Neuronal stem cell (in vitro differentiated cells): Measurements from ENCODE around the gene BNIP5.

ENCODE experiments used
- DNase-seq: peaks from one replicate; pipeline ENCODE4 v3.0.0-alpha.2; 2013; ENCODE audit warnings: low spot score
- H2AFZ ChIP-seq: one replicate; pipeline ENCODE4 v1.6.1; 2013; ENCODE audit warnings: mild to moderate bottlenecking, low read length, inconsistent platforms
- H2AK5ac ChIP-seq: 2 replicates; pipeline ENCODE4 v1.6.1; 2013; ENCODE audit warnings: low read depth, mild to moderate bottlenecking, inconsistent platforms, low read length, moderate library complexity, mixed read lengths
- H2BK120ac ChIP-seq: 2 replicates; pipeline ENCODE4 v1.6.1; 2013; ENCODE audit warnings: low read depth, mild to moderate bottlenecking, inconsistent platforms, low read length, moderate library complexity, mixed read lengths
- H2BK12ac ChIP-seq: one replicate; pipeline ENCODE4 v1.6.1; 2013; ENCODE audit warnings: low read length, inconsistent platforms
- H2BK15ac ChIP-seq: 2 replicates; pipeline ENCODE4 v1.6.1; 2013; ENCODE audit warnings: mild to moderate bottlenecking, low read length, inconsistent platforms, mixed read lengths
- H2BK5ac ChIP-seq: one replicate; pipeline ENCODE4 v1.6.1; 2013; ENCODE audit warnings: inconsistent platforms, mild to moderate bottlenecking, low read length, moderate library complexity
- H3K14ac ChIP-seq: one replicate; pipeline ENCODE4 v1.6.1; 2013; ENCODE audit warnings: low read length, inconsistent platforms
- H3K18ac ChIP-seq: 2 replicates; pipeline ENCODE4 v1.6.1; 2013; ENCODE audit warnings: low read length, inconsistent platforms
- H3K23ac ChIP-seq: 2 replicates; pipeline ENCODE4 v1.6.1; 2013; ENCODE audit warnings: low read depth, mild to moderate bottlenecking, mixed read lengths, low read length, inconsistent platforms; ENCODE audit not compliant: poor library complexity
- H3K27ac ChIP-seq: replicated peaks from 3 replicates; pipeline ENCODE4 v1.5.1; 2013; ENCODE audit warnings: low read length, inconsistent platforms
- H3K27me3 ChIP-seq, 3 experiments: 2 replicates each; pipeline ENCODE4 v1.6.1; 2013; ENCODE audit warnings: low read length in 3 of 3, mild to moderate bottlenecking in 2 of 3, inconsistent platforms in 1 of 3, low read depth in 1 of 3, mixed read lengths in 1 of 3, moderate library complexity in 1 of 3; ENCODE audit not compliant: control insufficient read depth in 3 of 3, insufficient read depth in 3 of 3
- H3K36me3 ChIP-seq, 2 donors: replicated peaks in 1 of 2; 2 replicates each; pipeline ENCODE4 v1.6.1; 2013; ENCODE audit warnings: low read length in 2 of 2; ENCODE audit not compliant: control insufficient read depth in 2 of 2, insufficient read depth in 2 of 2
- H3K4ac ChIP-seq: 2 replicates; pipeline ENCODE4 v1.6.1; 2013; ENCODE audit warnings: inconsistent platforms, mild to moderate bottlenecking, low read length, moderate library complexity
- H3K4me1 ChIP-seq, 2 donors: 1 replicate in 1 of 2; 2 replicates in 1 of 2; pipeline ENCODE4 v1.6.1; 2013; ENCODE audit warnings: low read length in 2 of 2, low read depth in 1 of 2; ENCODE audit not compliant: control insufficient read depth in 2 of 2, insufficient read depth in 1 of 2
- H3K4me2 ChIP-seq: one replicate; pipeline ENCODE4 v1.6.1; 2013; ENCODE audit warnings: mild to moderate bottlenecking, low read length, inconsistent platforms; ENCODE audit not compliant: insufficient read depth, poor library complexity, severe bottlenecking
- H3K4me3 ChIP-seq, 2 donors: 2 replicates each; pipeline ENCODE4 v1.5.1; 2013; ENCODE audit warnings: low read length in 2 of 2, mild to moderate bottlenecking in 2 of 2, inconsistent platforms in 1 of 2, moderate library complexity in 1 of 2
- H3K79me1 ChIP-seq: one replicate; pipeline ENCODE4 v1.6.1; 2013; ENCODE audit warnings: low read depth, mild to moderate bottlenecking, inconsistent platforms, low read length, moderate library complexity
- H3K9ac ChIP-seq: one replicate; pipeline ENCODE4 v1.6.1; 2013; ENCODE audit warnings: mild to moderate bottlenecking, low read depth, low read length, inconsistent platforms; ENCODE audit not compliant: poor library complexity
- H3K9me3 ChIP-seq, 2 donors: replicated peaks in 1 of 2; 2 replicates each; pipeline versions ENCODE3 to v1.6.1; 2013; ENCODE audit warnings: low read length in 2 of 2, mild to moderate bottlenecking in 2 of 2, inconsistent platforms in 1 of 2, low read depth in 1 of 2, mixed read lengths in 1 of 2, moderate library complexity in 1 of 2; ENCODE audit not compliant: control insufficient read depth in 2 of 2, insufficient read depth in 1 of 2
- H4K8ac ChIP-seq: one replicate; pipeline ENCODE4 v1.6.1; 2013; ENCODE audit warnings: low read depth, mild to moderate bottlenecking, inconsistent platforms, low read length, moderate library complexity
- H4K91ac ChIP-seq: one replicate; pipeline ENCODE4 v1.6.1; 2013; ENCODE audit warnings: low read length, low read depth, mild to moderate bottlenecking, inconsistent platforms; ENCODE audit not compliant: poor library complexity
- WGBS, 2 donors: extraction: QIAGEN DNeasy Blood & Tissue Kit; methylation state at CpG; one replicate each; pipeline ENCODE4 v1.1.7; 2013; ENCODE audit warnings: missing lambda C conversion rate in 2 of 2, mixed read lengths in 1 of 2; ENCODE audit not compliant: insufficient read length in 2 of 2, insufficient replicate concordance in 1 of 2; ENCODE audit errors: extremely low coverage in 2 of 2; 5-methylcytosine and 5-hydroxymethylcytosine counted together

Gene BNIP5

GRCh38 chr6:36322591-36322990 lies 14.1 kb downstream of the BNIP5 start:
- Histone ChIP-seq H4K91ac (no peak overlapping the region), H2BK5ac (no peak overlapping the region), H3K4me3 (no peak overlapping the region), H3K4me2 (no peak overlapping the region), H3K9ac (no peak overlapping the region), H2BK12ac (no peak overlapping the region), H3K18ac (no peak overlapping the region), H3K27ac (no peak overlapping the region), H2BK120ac (no peak overlapping the region), H3K27me3 (peaks cover 0 to 3% (median 0%) of the 10 kb centered on the region in 3 experiments), H4K8ac (no peak overlapping the region), H3K9me3 (no peaks in the 10 kb centered on the region), H3K23ac (no peak overlapping the region), H3K4ac (no peak overlapping the region), H3K36me3 (no peaks in the 10 kb centered on the region), H2AFZ (no peak overlapping the region), H2BK15ac (no peak overlapping the region), H3K79me1 (no peaks in the 10 kb centered on the region), H2AK5ac (no peak overlapping the region), H3K4me1 (peaks cover 25 to 27% of the 10 kb centered on the region in 2 donors), H3K14ac (no peak overlapping the region)
- no CpG with 5 or more reads among the region's 3 CpGs for WGBS, 2 donors
- no peak for DNase-seq

GRCh38 chr6:36320475-36320874 lies 16.2 kb downstream of the BNIP5 start:
- Histone ChIP-seq H4K8ac (no peak overlapping the region), H3K4me3 (no peak overlapping the region), H2BK15ac (no peak overlapping the region), H3K9ac (no peak overlapping the region), H2BK120ac (no peak overlapping the region), H2BK12ac (no peak overlapping the region), H3K4me2 (no peak overlapping the region), H3K4ac (no peak overlapping the region), H3K27ac (no peak overlapping the region), H2BK5ac (no peak overlapping the region), H2AK5ac (no peak overlapping the region), H3K79me1 (no peaks in the 10 kb centered on the region), H3K36me3 (no peaks in the 10 kb centered on the region), H3K14ac (no peak overlapping the region), H2AFZ (no peak overlapping the region), H3K9me3 (no peaks in the 10 kb centered on the region), H4K91ac (no peak overlapping the region), H3K4me1 (peaks cover 6 to 18% of the 10 kb centered on the region in 2 donors), H3K23ac (no peak overlapping the region), H3K18ac (no peak overlapping the region), H3K27me3 (peaks cover 0 to 5% (median 0%) of the 10 kb centered on the region in 3 experiments)
- DNase-seq: no peak
- no CpG with 5 or more reads among the region's 11 CpGs for WGBS, 2 donors

GRCh38 chr6:36319821-36320220 lies 16.9 kb downstream of the BNIP5 start:
- Histone ChIP-seq H4K8ac (no peak overlapping the region), H3K36me3 (no peaks in the 10 kb centered on the region), H3K14ac (no peak overlapping the region), H2BK5ac (no peak overlapping the region), H3K4ac (no peak overlapping the region), H2BK120ac (no peak overlapping the region), H3K4me3 (no peak overlapping the region), H3K4me1 (peaks cover 5 to 18% of the 10 kb centered on the region in 2 donors), H2AK5ac (no peak overlapping the region), H3K23ac (no peak overlapping the region), H3K27me3 (peaks cover 0 to 5% (median 0%) of the 10 kb centered on the region in 3 experiments), H3K18ac (no peak overlapping the region), H2BK15ac (no peak overlapping the region), H2BK12ac (no peak overlapping the region), H3K27ac (no peak overlapping the region), H3K79me1 (no peaks in the 10 kb centered on the region), H3K4me2 (no peak overlapping the region), H4K91ac (no peak overlapping the region), H3K9ac (no peak overlapping the region), H3K9me3 (no peaks in the 10 kb centered on the region), H2AFZ (no peak overlapping the region)
- no CpG with 5 or more reads among the region's 2 CpGs for WGBS, 2 donors
- DNase-seq: no peak

- H3K27ac ChIP-seq: no peak overlapping the region
- H3K4ac ChIP-seq: no peak overlapping the region
- no peak overlapping the region for H3K23ac ChIP-seq
- H3K9ac ChIP-seq: peak overlapping the region; percentile 18
- H3K4me3 ChIP-seq: no peak overlapping the region
- no peaks in the 10 kb centered on the region for H3K9me3 ChIP-seq
- H2BK120ac ChIP-seq: no peak overlapping the region
- no peak for DNase-seq
- WGBS, 2 donors: no CpG with 5 or more reads among the region's 9 CpGs
- no peak overlapping the region for H4K91ac ChIP-seq
- H3K27me3 ChIP-seq: peaks cover 0 to 5% (median 0%) of the 10 kb centered on the region in 3 experiments
- H2AK5ac ChIP-seq: peak overlapping the region; percentile 38
- no peak overlapping the region for H4K8ac ChIP-seq
- peaks cover 5 to 18% of the 10 kb centered on the region in 2 donors for H3K4me1 ChIP-seq
- H3K18ac ChIP-seq: peak overlapping the region; percentile 68
- no peaks in the 10 kb centered on the region for H3K36me3 ChIP-seq
- H2BK5ac ChIP-seq: no peak overlapping the region
- no peak overlapping the region for H2BK12ac ChIP-seq
- H3K4me2 ChIP-seq: no peak overlapping the region
- H2BK15ac ChIP-seq: no peak overlapping the region
- H3K14ac ChIP-seq: peak overlapping the region; percentile 32
- no peak overlapping the region for H2AFZ ChIP-seq
- H3K79me1 ChIP-seq: no peaks in the 10 kb centered on the region
Measured at GRCh38 chr6:36319436-36319762, 17.3 kb downstream of the BNIP5 start.
